ENCODE measurements around the gene PLS1. TPM values are rescaled to one million over a fixed set of nuclear protein-coding genes. Genes with fewer than 3 reads are reported as not detected.

Gene PLS1
- total RNA-seq, 1 experiment from 2014 or later: 38.8 TPM

DNA sequence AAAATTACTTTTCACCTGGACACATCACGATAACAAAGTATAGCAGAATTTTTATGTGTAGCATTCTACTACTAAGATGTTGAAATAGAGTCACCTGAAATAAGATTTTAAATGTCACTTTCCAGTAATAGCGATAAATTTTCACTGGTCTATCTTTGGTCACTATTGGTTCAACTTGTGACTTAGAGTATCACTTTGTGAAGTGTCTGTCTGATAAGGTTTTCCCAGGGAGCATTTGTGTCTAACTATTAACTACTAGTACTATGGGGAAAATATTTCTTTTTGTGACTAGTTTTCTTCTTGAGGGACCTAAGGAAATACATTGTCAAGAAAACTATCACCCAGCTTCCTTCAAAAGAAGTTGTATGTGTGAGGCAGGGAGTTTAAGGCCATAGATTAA, 138.6 kb downstream of the PLS1 start (continued):
- no peak for TF ChIP-seq SRF (IDR thresholded peaks at IDR 0.05; ENCODE audit: low read depth)
- no peak for TF ChIP-seq RAD21 (IDR thresholded peaks at IDR 0.05; ENCODE audit: low read depth)
- TF ChIP-seq ATF3 (IDR thresholded peaks at IDR 0.05): no peak
- no peak for TF ChIP-seq CEBPB (IDR thresholded peaks at IDR 0.05; ENCODE audit: low read depth)
- no peak for TF ChIP-seq MAX (IDR thresholded peaks at IDR 0.05)

- H3K9ac ChIP-seq (ENCODE audit: low read length): no peak overlapping the region
- H3K79me2 ChIP-seq (ENCODE audit: insufficient read depth, low read length): no peaks in the 10 kb centered on the region
- no TSS peak for BruUV-seq (replicated peaks)
- H3K9me2 ChIP-seq (ENCODE audit: insufficient read depth): no peaks in the 10 kb centered on the region
- no peak overlapping the region for H3K27ac ChIP-seq (ENCODE audit: low read depth, low read length)
- no peaks in the 10 kb centered on the region for H3K4me1 ChIP-seq (ENCODE audit: control insufficient read depth in 1 of 2, insufficient read depth in 2 of 2, low read length in 2 of 2)
- H3K4me3 ChIP-seq (replicated peaks in 1 of 2; ENCODE audit: low read depth in 1 of 2, low read length in 2 of 2): no peak overlapping the region
- no peaks in the 10 kb centered on the region for H3K9me3 ChIP-seq (ENCODE audit: control insufficient read depth in 1 of 2, insufficient read depth in 1 of 2, low read depth in 1 of 2, low read length in 2 of 2)
- RAD21 ChIA-PET (ENCODE audit: low non-redundant PET in 1 of 2, low total read pairs in 2 of 2, uncharacterized antibody in 2 of 2, unreplicated experiment in 2 of 2): no interaction called here
- POLR2A ChIA-PET: no interaction called here
- no peak for DNase-seq (ENCODE audit: low read depth, low spot score)
- intact Hi-C loops (cut with micrococcal nuclease): no loop called here
- H3K36me3 ChIP-seq (ENCODE audit: control insufficient read depth in 1 of 2, insufficient read depth in 2 of 2, low read length in 2 of 2): no peaks in the 10 kb centered on the region
- no peak for TF ChIP-seq SP1 (IDR thresholded peaks at IDR 0.05; ENCODE audit: low read depth)
- no peak for TF ChIP-seq SIN3A (IDR thresholded peaks at IDR 0.05; ENCODE audit: low read depth)
- no peak for TF ChIP-seq SRF (IDR thresholded peaks at IDR 0.05; ENCODE audit: low read depth)
- no peak for TF ChIP-seq EZH2phosphoT487 (IDR thresholded peaks at IDR 0.05; ENCODE audit: borderline replicate concordance)
- TF ChIP-seq FOSL1 (IDR thresholded peaks at IDR 0.05; ENCODE audit: low read depth): no peak
- TF ChIP-seq POLR2A (IDR thresholded peaks at IDR 0.05; ENCODE audit: borderline replicate concordance, extremely low read depth, insufficient read depth, insufficient read length): no peak
- no peak for TF ChIP-seq ZFX (IDR thresholded peaks at IDR 0.05)
- TF ChIP-seq CEBPB (IDR thresholded peaks at IDR 0.05; ENCODE audit: low read depth): no peak
- no peak for TF ChIP-seq EZH2 (IDR thresholded peaks at IDR 0.05)
- no peak for TF ChIP-seq YY1 (IDR thresholded peaks at IDR 0.05; ENCODE audit: extremely low read depth, insufficient replicate concordance, low read depth, low read length)
- no peak for TF ChIP-seq CBX3 (IDR thresholded peaks at IDR 0.05; ENCODE audit: low read depth)
- TF ChIP-seq, protein P1, sequence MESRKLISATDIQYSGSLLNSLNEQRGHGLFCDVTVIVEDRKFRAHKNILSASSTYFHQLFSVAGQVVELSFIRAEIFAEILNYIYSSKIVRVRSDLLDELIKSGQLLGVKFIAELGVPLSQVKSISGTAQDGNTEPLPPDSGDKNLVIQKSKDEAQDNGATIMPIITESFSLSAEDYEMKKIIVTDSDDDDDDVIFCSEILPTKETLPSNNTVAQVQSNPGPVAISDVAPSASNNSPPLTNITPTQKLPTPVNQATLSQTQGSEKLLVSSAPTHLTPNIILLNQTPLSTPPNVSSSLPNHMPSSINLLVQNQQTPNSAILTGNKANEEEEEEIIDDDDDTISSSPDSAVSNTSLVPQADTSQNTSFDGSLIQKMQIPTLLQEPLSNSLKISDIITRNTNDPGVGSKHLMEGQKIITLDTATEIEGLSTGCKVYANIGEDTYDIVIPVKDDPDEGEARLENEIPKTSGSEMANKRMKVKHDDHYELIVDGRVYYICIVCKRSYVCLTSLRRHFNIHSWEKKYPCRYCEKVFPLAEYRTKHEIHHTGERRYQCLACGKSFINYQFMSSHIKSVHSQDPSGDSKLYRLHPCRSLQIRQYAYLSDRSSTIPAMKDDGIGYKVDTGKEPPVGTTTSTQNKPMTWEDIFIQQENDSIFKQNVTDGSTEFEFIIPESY (IDR thresholded peaks at IDR 0.05; ENCODE audit: extremely low read depth, insufficient replicate concordance, low read length): no peak
- no peak for TF ChIP-seq ATF3 (IDR thresholded peaks at IDR 0.05)
- CTCF ChIA-PET: no interaction called here
- H3K27me3 ChIP-seq (ENCODE audit: insufficient read depth, low read length): no peaks in the 10 kb centered on the region
- no peak overlapping the region for H2AFZ ChIP-seq (ENCODE audit: low read depth, low read length, poor library complexity, severe bottlenecking)
- no peak for ATAC-seq
- H4K20me1 ChIP-seq (ENCODE audit: insufficient read depth): no peaks in the 10 kb centered on the region
- H3K4me2 ChIP-seq (ENCODE audit: low read length): no peak overlapping the region
Measured at GRCh38 chr3:142735462-142735861, 139.3 kb downstream of the PLS1 start.

Measured in HCT116 (cell line).